Right cardiac atrium (tissue), 5 donors: ENCODE measurements around the gene HLA-A. TPM values are rescaled to one million over a fixed set of nuclear protein-coding genes. Genes with fewer than 3 reads are reported as not detected.
"Not testable (repeated sequence)": the region's sequence is repeated elsewhere in the genome, so short reads cannot be mapped to it uniquely, and the experiment has no call there.

ENCODE experiments used
- ATAC-seq, 2 donors: fragments of 200-7000 bp; cut with Tn5 transposase; one replicate each; pipeline versions ENCODE4 v1.8.0 to v1.9.1; 2020; ENCODE audit warnings: moderate library complexity in 2 of 2, mild to moderate bottlenecking in 1 of 2
- DNase-seq, 3 donors: peaks; one replicate each; pipeline ENCODE4 v3.0.0-alpha.2; 2020
- H3K27ac ChIP-seq: one replicate; pipeline ENCODE4 v1.5.1; 2013; ENCODE audit warnings: mild to moderate bottlenecking, low read length, control low read depth, moderate library complexity
- H3K27me3 ChIP-seq: one replicate; pipeline ENCODE4 v1.6.1; 2013; ENCODE audit not compliant: control insufficient read depth, insufficient read depth
- H3K4me1 ChIP-seq: one replicate; pipeline ENCODE4 v1.6.1; 2013; ENCODE audit warnings: low read length; ENCODE audit not compliant: control insufficient read depth, insufficient read depth
- H3K4me3 ChIP-seq: one replicate; pipeline ENCODE4 v1.5.1; 2013; ENCODE audit warnings: low read length, control low read depth
- H3K9me3 ChIP-seq: one replicate; pipeline ENCODE4 v1.6.1; 2013; ENCODE audit warnings: low read length; ENCODE audit not compliant: control insufficient read depth
- WGBS: extraction: QIAGEN DNeasy Blood & Tissue Kit; methylation state at CpG from one replicate; pipeline ENCODE4 v1.1.7; 2013; 5-methylcytosine and 5-hydroxymethylcytosine counted together
- intact Hi-C, 4 donors: fragments of 100-400 bp; cut with DNase I; formaldehyde crosslinking; loops; one replicate each; pipeline versions ENCODE4 v1.11.0 to v1.14.0; 2022 to 2023
- polyA plus RNA-seq: library from polyadenylated mRNA; stranded (reverse); fragments of 200-250 nt; gene quantifications from one replicate; pipeline ENCODE4 v1.2.3, GENCODE V29; 2013
- total RNA-seq, 4 donors: library from RNA; stranded (reverse); fragmentation: NEBNext Ultra II Directional; extraction: Animal tissue kit (Norgen Biotek cat#: 25700); gene quantifications; one replicate each; pipeline ENCODE4 v1.2.1, GENCODE V29; 2021
- donor health status: healthy with polysubstance abuse.
- donor health status: DM: no; HTN: yes; CAD: no.
- donor health status: DM: no; HTN: no; CAD: no.
- donor health status: DM: no; HTN: yes; CAD: no; lungs with severe emphysema.
- donor health status: DM: yes; HTN: yes; CAD: no.

The HLA-A gene
- total and polyA plus RNA-seq, 5 donors = 215 to 449 (median 307) TPM

GRCh38 chr6:29963697-29964096 lies 21.4 kb downstream of the HLA-A start:
- DNase-seq, H3K4me1 ChIP-seq, H3K4me3 ChIP-seq, H3K27me3 ChIP-seq, H3K9me3 ChIP-seq, H3K27ac ChIP-seq, intact Hi-C loops, ATAC-seq: not testable (repeated sequence)
- WGBS = 97% methylated on average over 2 of the region's 2 CpGs

- peak overlapping the region; percentile 98 for H3K27ac ChIP-seq
Observed at GRCh38 chr6:29964518-29964886, 22.2 kb downstream of the HLA-A start.

GRCh38 chr6:29964887-29965562 lies 22.7 kb downstream of the HLA-A start:
- WGBS = 3% methylated on average over 7 of the region's 7 CpGs
- peak overlapping the region; percentile 45 for H3K4me3 ChIP-seq
- DNase-seq (peak; percentile 76 to 89 (median 85)), ATAC-seq (peak; percentile 91 to 93)
- peak overlapping the region; percentile 98 for H3K27ac ChIP-seq
- no peaks in the 10 kb centered on the region for H3K27me3 ChIP-seq
- H3K9me3 ChIP-seq = no peaks in the 10 kb centered on the region
- intact Hi-C loops = no loop called here
- H3K4me1 ChIP-seq = no peaks in the 10 kb centered on the region

More at GRCh38 chr6:29964518-29964886, 22.2 kb downstream of the HLA-A start:
- intact Hi-C loops = no loop called here
- no peaks in the 10 kb centered on the region for H3K9me3 ChIP-seq
- no peaks in the 10 kb centered on the region for H3K27me3 ChIP-seq
- DNase-seq (no peak), ATAC-seq (no peak)
- H3K4me1 ChIP-seq = no peaks in the 10 kb centered on the region
- 14% methylated on average over 3 of the region's 3 CpGs for WGBS
- H3K4me3 ChIP-seq = peak overlapping the region; percentile 45

GRCh38 chr6:29965563-29965872 lies 23.2 kb downstream of the HLA-A start:
- DNase-seq = no peak
- Histone ChIP-seq H3K27ac (peak overlapping the region; percentile 98), H3K27me3 (no peaks in the 10 kb centered on the region), H3K4me1 (no peaks in the 10 kb centered on the region), H3K4me3 (peak overlapping the region; percentile 45), H3K9me3 (no peaks in the 10 kb centered on the region)
- intact Hi-C loops = no loop called here
- peak in 1 of 2 donors; percentile 15 for ATAC-seq
- WGBS = 17% methylated on average over 2 of the region's 2 CpGs

- no peaks in the 10 kb centered on the region for H3K4me1 ChIP-seq
- DNase-seq (peak; percentile 81 to 91 (median 91)), ATAC-seq (peak; percentile 75 to 84)
- WGBS = 11% methylated on average over 8 of the region's 8 CpGs
- no peaks in the 10 kb centered on the region for H3K9me3 ChIP-seq
- peak overlapping the region; percentile 45 for H3K4me3 ChIP-seq
- peak overlapping the region; percentile 98 for H3K27ac ChIP-seq
- intact Hi-C loops = no loop called here
- H3K27me3 ChIP-seq = no peaks in the 10 kb centered on the region
Observed at GRCh38 chr6:29965873-29966601, 23.7 kb downstream of the HLA-A start.

- Histone ChIP-seq H3K27me3 (no peaks in the 10 kb centered on the region), H3K4me3 (no peak overlapping the region), H3K4me1 (no peaks in the 10 kb centered on the region), H3K27ac (no peak overlapping the region), H3K9me3 (no peaks in the 10 kb centered on the region)
- ATAC-seq = peak; percentile 53 to 72
- DNase-seq = peak in 1 of 3 donors; percentile 54
- intact Hi-C loops = no loop called here
- WGBS = 31% methylated on average over 4 of the region's 4 CpGs
Observed at GRCh38 chr6:29967379-29968010, 25.2 kb downstream of the HLA-A start.

- intact Hi-C loops = no loop called here
- Histone ChIP-seq H3K9me3 (no peaks in the 10 kb centered on the region), H3K4me3 (no peak overlapping the region), H3K4me1 (no peaks in the 10 kb centered on the region), H3K27ac (no peak overlapping the region), H3K27me3 (no peaks in the 10 kb centered on the region)
- WGBS = 67% methylated on average over 2 of the region's 2 CpGs
- DNase-seq = no peak
- ATAC-seq = no peak
Observed at GRCh38 chr6:29968130-29968529, 25.8 kb downstream of the HLA-A start.

GRCh38 chr6:29968905-29969304 lies 26.6 kb downstream of the HLA-A start:
- ATAC-seq (no peak), DNase-seq (no peak)
- no peaks in the 10 kb centered on the region for H3K9me3 ChIP-seq
- intact Hi-C loops = no loop called here
- H3K4me3 ChIP-seq = no peak overlapping the region
- no peaks in the 10 kb centered on the region for H3K4me1 ChIP-seq
- WGBS = 98% methylated on average over 2 of the region's 2 CpGs
- H3K27me3 ChIP-seq = no peaks in the 10 kb centered on the region
- no peak overlapping the region for H3K27ac ChIP-seq

- no peaks in the 10 kb centered on the region for H3K27me3 ChIP-seq
- DNase-seq = no peak
- no peak overlapping the region for H3K27ac ChIP-seq
- 69% methylated on average over 2 of the region's 2 CpGs for WGBS
- intact Hi-C loops = no loop called here
- H3K4me3 ChIP-seq = no peak overlapping the region
- peaks cover 4% of the 10 kb centered on the region for H3K4me1 ChIP-seq
- H3K9me3 ChIP-seq = no peaks in the 10 kb centered on the region
- ATAC-seq = no peak
Observed at GRCh38 chr6:29970711-29971110, 28.4 kb downstream of the HLA-A start.

- DNase-seq (no peak), ATAC-seq (peak in 1 of 2 donors; percentile 6)
Observed at GRCh38 chr6:29974901-29975560, 32.7 kb downstream of the HLA-A start.

GRCh38 chr6:29975561-29975907 lies 33.2 kb downstream of the HLA-A start:
- Histone ChIP-seq H3K4me3 (peak overlapping the region; percentile 44), H3K27me3 (no peaks in the 10 kb centered on the region), H3K27ac (no peak overlapping the region), H3K9me3 (no peaks in the 10 kb centered on the region), H3K4me1 (peaks cover 4% of the 10 kb centered on the region)
- 23% methylated on average over 25 of the region's 25 CpGs for WGBS
- DNase-seq (no peak), ATAC-seq (no peak)
- intact Hi-C loops = loop anchor here in 2 of 4 donors (5.0 kb wide), 1 partner anchor 33 kb away; the partner anchor contains the start of gene HLA-A (in 2 of the 2)

More at GRCh38 chr6:29974901-29975560, 32.7 kb downstream of the HLA-A start:
- Histone ChIP-seq H3K9me3 (no peaks in the 10 kb centered on the region), H3K4me1 (peaks cover 4% of the 10 kb centered on the region), H3K4me3 (peak overlapping the region; percentile 44), H3K27me3 (no peaks in the 10 kb centered on the region), H3K27ac (no peak overlapping the region)
- 38% methylated on average over 17 of the region's 17 CpGs for WGBS
- intact Hi-C loops = loop anchor here in 2 of 4 donors (5.0 kb wide), 1 partner anchor 33 kb away; the partner anchor contains the start of gene HLA-A (in 2 of the 2)
